GM23248 (cell line): ENCODE results near the gene CDC42SE1. TPM values are rescaled to one million over a fixed set of nuclear protein-coding genes. Genes with fewer than 3 reads are reported as not detected.

ENCODE experiments used
- DNase-seq: peaks from one replicate; pipeline ENCODE4 v3.0.0-alpha.2; 2015
- H2AFZ ChIP-seq: fragments of 200-600 bp; sonication (generic); 2 replicates; pipeline ENCODE4 v1.6.1; 2016; ENCODE audit warnings: antibody characterized with exemption
- H3F3A ChIP-seq: fragments of 200-600 bp; sonication (generic); 2 replicates; pipeline ENCODE4 v1.6.1; 2016; ENCODE audit warnings: mild to moderate bottlenecking, antibody characterized with exemption, mixed run types; ENCODE audit not compliant: insufficient read depth
- H3K27ac ChIP-seq: fragments of 200-600 bp; sonication (generic); 2 replicates; pipeline ENCODE4 v1.5.1; 2016; ENCODE audit warnings: mild to moderate bottlenecking
- H3K27me3 ChIP-seq: fragments of 200-600 bp; sonication (generic); replicated peaks from 2 replicates; pipeline ENCODE4 v1.6.1; 2016; ENCODE audit warnings: mild to moderate bottlenecking; ENCODE audit not compliant: insufficient read depth
- H3K36me3 ChIP-seq: fragments of 200-600 bp; sonication (generic); 2 replicates; pipeline ENCODE4 v1.6.1; 2016; ENCODE audit warnings: low read depth, mild to moderate bottlenecking
- H3K4me1 ChIP-seq: fragments of 200-600 bp; sonication (generic); 2 replicates; pipeline ENCODE4 v1.6.1; 2016; ENCODE audit warnings: mild to moderate bottlenecking; ENCODE audit not compliant: insufficient read depth
- H3K4me2 ChIP-seq: fragments of 200-600 bp; sonication (generic); one replicate; pipeline ENCODE4 v1.6.1; 2016; ENCODE audit warnings: mild to moderate bottlenecking; ENCODE audit not compliant: unreplicated experiment
- H3K4me3 ChIP-seq: fragments of 200-600 bp; sonication (generic); 2 replicates; pipeline ENCODE4 v1.5.1; 2016; ENCODE audit warnings: mild to moderate bottlenecking
- H3K79me2 ChIP-seq: fragments of 200-600 bp; sonication (generic); 2 replicates; pipeline ENCODE4 v1.6.1; 2016; ENCODE audit warnings: mild to moderate bottlenecking; ENCODE audit not compliant: insufficient read depth
- H3K9ac ChIP-seq: fragments of 200-600 bp; sonication (generic); 2 replicates; pipeline ENCODE4 v1.6.1; 2016; ENCODE audit warnings: mild to moderate bottlenecking
- H3K9me2 ChIP-seq: fragments of 200-600 bp; sonication (generic); 2 replicates; pipeline ENCODE4 v1.6.1; 2016; ENCODE audit warnings: mixed run types, mild to moderate bottlenecking, moderate library complexity; ENCODE audit not compliant: insufficient read depth
- H3K9me3 ChIP-seq: fragments of 200-600 bp; sonication (generic); one replicate; pipeline ENCODE4 v1.6.1; 2017; ENCODE audit warnings: low read depth
- H4K20me1 ChIP-seq: fragments of 200-600 bp; sonication (generic); 2 replicates; pipeline ENCODE4 v1.6.0; 2016; ENCODE audit not compliant: insufficient read depth
- EZH2 ChIP-seq: fragments of 200-600 bp; sonication (generic); IDR thresholded peaks from 2 replicates; pipeline ENCODE4 v1.6.1; 2018; ENCODE audit warnings: antibody characterized with exemption, mild to moderate bottlenecking; ENCODE audit not compliant: insufficient read depth, poor library complexity, severe bottlenecking
- EZH2phosphoT487 ChIP-seq: fragments of 200-600 bp; sonication (generic); IDR thresholded peaks from 2 replicates; pipeline ENCODE4 v1.6.1; 2018; ENCODE audit warnings: antibody characterized with exemption, moderate library complexity, mild to moderate bottlenecking, low read depth; ENCODE audit not compliant: insufficient read depth
- WGBS, 2 experiments: methylation state at CpG; one replicate each; pipeline ENCODE4 v1.1.6; 2015 to 2017; ENCODE audit warnings: low lambda C conversion rate in 2 of 2, low coverage in 1 of 2; ENCODE audit errors: missing lambda C conversion rate in 2 of 2; 5-methylcytosine and 5-hydroxymethylcytosine counted together
- in situ Hi-C: fragments of 300-500 bp; cut with MboI; formaldehyde crosslinking; loops from 2 replicates; pipeline ENCODE4 v1.15.0; 2020
- polyA plus RNA-seq: library from polyadenylated mRNA; unstranded; fragments of >200 nt; fragmentation: Nextera tagmentation; extraction: Ambion mirVana; gene quantifications from 2 replicates; pipeline ENCODE4 v1.2.1, GENCODE V29; 2016
- total RNA-seq: library from RNA; depleted of rRNA; stranded (reverse); fragments of >200 nt; shearing (Covaris generic); gene quantifications from 2 replicates; pipeline ENCODE4 v1.2.3, GENCODE V29; 2014

The CDC42SE1 gene
- total and polyA plus RNA-seq, 2 experiments from 2014 or later = 18.2 to 52.2 TPM

DNA sequence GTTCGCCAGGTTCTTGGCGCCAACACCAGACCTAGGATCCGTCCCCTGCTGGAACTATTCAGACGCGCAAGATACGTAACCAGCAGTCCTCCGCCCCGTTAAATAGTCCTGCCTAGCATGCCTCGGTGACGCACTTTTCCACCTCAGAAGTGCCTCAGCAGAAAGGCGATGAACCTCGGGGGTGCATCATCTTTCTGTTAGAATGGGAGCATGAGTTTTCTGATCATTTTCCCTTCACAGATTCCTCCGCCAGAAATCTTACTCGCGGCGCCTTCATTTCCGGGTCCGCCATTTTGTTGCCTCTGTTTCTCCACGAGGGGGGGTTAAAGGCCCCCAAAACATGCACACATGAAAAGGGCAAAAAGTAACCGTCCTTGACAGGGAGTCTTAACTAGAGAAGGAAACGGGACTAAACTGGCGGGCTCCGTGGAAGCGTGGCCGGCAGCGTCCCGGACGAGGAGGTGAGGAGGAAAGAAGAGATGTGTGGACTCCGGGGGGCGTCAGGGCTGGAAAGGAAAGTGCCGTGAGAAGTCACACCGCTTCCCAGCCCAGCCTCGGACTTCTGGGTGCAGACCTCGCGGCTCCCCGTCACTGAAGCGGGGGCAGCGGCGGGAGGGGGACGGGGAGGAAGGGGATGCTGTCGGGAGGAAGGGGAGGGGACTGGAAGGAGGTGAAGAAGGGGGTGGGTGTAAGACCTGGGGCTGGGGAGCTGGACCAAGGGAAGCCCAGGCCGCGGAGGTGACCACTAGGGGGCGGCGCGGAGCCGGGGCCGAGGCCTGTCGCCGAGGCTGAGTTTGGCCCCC is 11.3 kb upstream of the CDC42SE1 start, which contains the start of gene GABPB2:
TSS of gene GABPB2 (plus strand) at position 288 of the 803 bp plus-strand sequence. CDS start 17,429 bp downstream, outside the sequence.
- H3F3A ChIP-seq = peaks cover 13% of the 10 kb centered on the region; the same call in 1 of the 2 replicates
- H3K4me3 ChIP-seq = peak within 1 kb of the TSS; percentile 96
- H3K4me1 ChIP-seq = peaks cover 3% of the 10 kb centered on the region; the same call in 1 of the 2 replicates
- peak within 1 kb of the TSS; percentile 98 for H3K9ac ChIP-seq
- H3K9me2 ChIP-seq = no peaks in the 10 kb centered on the region
- 0 to 1% methylated on average over 33 to 50 of the region's 50 CpGs for WGBS, 2 experiments
- TF ChIP-seq EZH2phosphoT487 = no peak
- in situ Hi-C loops = no loop called here
- peak within 1 kb of the TSS; percentile 99 for H3K27ac ChIP-seq
- H3K36me3 ChIP-seq = no peaks in the 10 kb centered on the region
- peaks cover 54% of the 10 kb centered on the region for H3K79me2 ChIP-seq
- no peaks in the 10 kb centered on the region for H3K27me3 ChIP-seq
- H2AFZ ChIP-seq = peak within 1 kb of the TSS; percentile 89
- no peaks in the 10 kb centered on the region for H4K20me1 ChIP-seq
- DNase-seq = peak; percentile 98
- no peaks in the 10 kb centered on the region for H3K9me3 ChIP-seq
- peak within 1 kb of the TSS; percentile 93 for H3K4me2 ChIP-seq

GRCh38 chr1:151069103-151069486 is 9.7 kb upstream of the CDC42SE1 start:
- no peak overlapping the region for H2AFZ ChIP-seq
- peaks cover 3% of the 10 kb centered on the region; the same call in 1 of the 2 replicates for H3K4me1 ChIP-seq
- no peak overlapping the region for H3K4me2 ChIP-seq
- H3K27ac ChIP-seq = no peak overlapping the region; the same call in 1 of the 2 replicates
- TF ChIP-seq EZH2phosphoT487 (no peak), EZH2 (no peak)
- H3K27me3 ChIP-seq = no peaks in the 10 kb centered on the region
- 96 to 97% methylated on average over 5 of the region's 5 CpGs for whole genome bisulfite sequencing, 2 experiments
- DNase-seq = no peak
- in situ Hi-C loops = no loop called here
- peaks cover 15% of the 10 kb centered on the region; the same call in 1 of the 2 replicates for H3F3A ChIP-seq
- no peak overlapping the region for H3K4me3 ChIP-seq
- no peaks in the 10 kb centered on the region for H3K36me3 ChIP-seq
- no peak overlapping the region for H3K9ac ChIP-seq
- H3K79me2 ChIP-seq = peaks cover 69% of the 10 kb centered on the region
- no peaks in the 10 kb centered on the region for H3K9me2 ChIP-seq
- H3K9me3 ChIP-seq = no peaks in the 10 kb centered on the region
- no peaks in the 10 kb centered on the region for H4K20me1 ChIP-seq

GRCh38 chr1:151067185-151067584 is 7.8 kb upstream of the CDC42SE1 start:
- Histone ChIP-seq H3K9me2 (no peaks in the 10 kb centered on the region), H2AFZ (no peak overlapping the region), H3K9ac (no peak overlapping the region), H3K36me3 (no peaks in the 10 kb centered on the region), H3K9me3 (no peaks in the 10 kb centered on the region), H4K20me1 (no peaks in the 10 kb centered on the region), H3K4me1 (peaks cover 16% of the 10 kb centered on the region), H3K27me3 (no peaks in the 10 kb centered on the region), H3K4me3 (no peak overlapping the region), H3K27ac (no peak overlapping the region), H3F3A (peaks cover 21% of the 10 kb centered on the region; the same call in 1 of the 2 replicates), H3K79me2 (peaks cover 65% of the 10 kb centered on the region), H3K4me2 (no peak overlapping the region)
- 93 to 98% methylated on average over 4 of the region's 4 CpGs for WGBS, 2 experiments
- in situ Hi-C loops = no loop called here
- no peak for DNase-seq
- TF ChIP-seq EZH2 = no peak
- no peak for TF ChIP-seq EZH2phosphoT487

DNA sequence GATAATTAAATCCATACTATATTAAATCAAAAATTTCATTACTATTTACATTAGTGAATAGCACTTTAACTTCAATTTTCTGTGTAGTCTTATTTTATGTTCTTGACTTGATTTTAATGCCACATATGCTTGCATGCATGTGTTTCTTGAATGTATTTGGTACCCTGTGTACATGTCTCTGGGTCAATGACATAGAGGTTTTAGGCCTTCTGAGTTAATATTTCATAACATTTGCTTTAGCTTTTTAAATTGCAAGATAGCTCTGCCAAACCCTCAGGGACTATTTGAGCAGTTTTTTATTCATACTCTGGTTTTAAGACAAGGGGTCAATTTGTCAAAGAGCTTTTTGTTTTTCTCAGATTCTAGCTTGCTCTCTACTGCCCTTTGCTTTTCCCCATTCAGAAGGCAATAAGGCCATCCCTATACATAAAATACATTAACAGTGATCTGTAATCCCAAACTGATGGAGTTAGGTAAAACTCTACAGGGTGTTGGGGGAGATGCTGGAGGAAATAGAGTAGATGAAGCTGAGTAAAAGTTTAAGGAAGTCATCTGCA is 5.7 kb upstream of the CDC42SE1 start:
- Histone ChIP-seq H3K4me2 (no peak overlapping the region), H3K79me2 (peaks cover 77% of the 10 kb centered on the region)

More for the DNA sequence above, 5.7 kb upstream of the CDC42SE1 start:
- Histone ChIP-seq H3K36me3 (no peaks in the 10 kb centered on the region), H2AFZ (no peak overlapping the region), H3K27me3 (no peaks in the 10 kb centered on the region), H3K4me3 (no peak overlapping the region), H4K20me1 (no peaks in the 10 kb centered on the region), H3K27ac (no peak overlapping the region), H3K4me1 (peaks cover 24% of the 10 kb centered on the region), H3K9me2 (no peaks in the 10 kb centered on the region), H3F3A (peaks cover 21% of the 10 kb centered on the region; the same call in 1 of the 2 replicates), H3K9ac (no peak overlapping the region), H3K9me3 (no peaks in the 10 kb centered on the region)
- DNase-seq = no peak
- in situ Hi-C loops = no loop called here
- TF ChIP-seq EZH2 (no peak), EZH2phosphoT487 (no peak)
